Measurements from ENCODE around the gene MAB21L3.

Gene MAB21L3

GRCh38 chr1:116110567-116111523 is at the start of gene MAB21L3:
MAB21L3 (plus strand) TSS chr1:116111399; CDS start chr1:116112616, 1,217 bp downstream.
- no peaks in the 10 kb centered on the region for H3K9me3 ChIP-seq (ENCODE audit: low read length)
- peaks cover 3% of the 10 kb centered on the region for H3K27me3 ChIP-seq (ENCODE audit: insufficient read depth, low read length)
- no peak within 1 kb of the TSS for H3K4me3 ChIP-seq (ENCODE audit: low read length)
- H2AFZ ChIP-seq (ENCODE audit: low read depth, low read length), result no peak within 1 kb of the TSS
- H3K4me1 ChIP-seq (ENCODE audit: insufficient read depth, low read length), result no peaks in the 10 kb centered on the region
- H3K36me3 ChIP-seq (ENCODE audit: insufficient read depth, low read length), result no peaks in the 10 kb centered on the region

DNA sequence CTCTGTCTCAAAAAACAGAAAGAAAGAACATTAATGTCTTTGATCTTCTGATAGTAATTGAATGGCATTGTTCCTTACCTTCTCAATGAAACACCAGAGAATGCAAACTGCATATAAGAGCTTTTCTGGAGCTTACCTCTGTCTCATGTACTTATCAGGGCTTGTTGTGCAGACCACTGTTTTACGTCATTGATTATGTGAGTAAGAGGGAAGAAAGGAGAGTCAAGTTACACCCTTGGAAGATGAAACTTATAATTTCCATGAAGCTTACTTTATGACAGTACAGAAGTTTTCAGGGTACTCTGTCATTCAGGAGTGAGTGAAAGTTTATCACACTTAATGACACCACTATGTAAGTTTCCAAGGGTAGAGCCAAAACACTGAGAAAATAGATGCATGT is 49.0 kb upstream of the MAB21L3 start:
- Histone ChIP-seq H3K4me1 (ENCODE audit: insufficient read depth, low read length) (no peaks in the 10 kb centered on the region), H3K4me3 (ENCODE audit: low read length) (no peak overlapping the region), H3K36me3 (ENCODE audit: insufficient read depth, low read length) (no peaks in the 10 kb centered on the region), H2AFZ (ENCODE audit: low read depth, low read length) (no peak overlapping the region), H3K27me3 (ENCODE audit: insufficient read depth, low read length) (no peaks in the 10 kb centered on the region), H3K9me3 (ENCODE audit: low read length) (no peaks in the 10 kb centered on the region)

- H3K36me3 ChIP-seq (ENCODE audit: insufficient read depth, low read length), result no peaks in the 10 kb centered on the region
- no peak overlapping the region for H3K4me3 ChIP-seq (ENCODE audit: low read length)
- no peaks in the 10 kb centered on the region for H3K4me1 ChIP-seq (ENCODE audit: insufficient read depth, low read length)
- no peaks in the 10 kb centered on the region for H3K9me3 ChIP-seq (ENCODE audit: low read length)
- H2AFZ ChIP-seq (ENCODE audit: low read depth, low read length), result no peak overlapping the region
- no peaks in the 10 kb centered on the region for H3K27me3 ChIP-seq (ENCODE audit: insufficient read depth, low read length)
These were observed 46.6 kb upstream of the MAB21L3 start for GRCh38 chr1:116064616-116065015.

DNA sequence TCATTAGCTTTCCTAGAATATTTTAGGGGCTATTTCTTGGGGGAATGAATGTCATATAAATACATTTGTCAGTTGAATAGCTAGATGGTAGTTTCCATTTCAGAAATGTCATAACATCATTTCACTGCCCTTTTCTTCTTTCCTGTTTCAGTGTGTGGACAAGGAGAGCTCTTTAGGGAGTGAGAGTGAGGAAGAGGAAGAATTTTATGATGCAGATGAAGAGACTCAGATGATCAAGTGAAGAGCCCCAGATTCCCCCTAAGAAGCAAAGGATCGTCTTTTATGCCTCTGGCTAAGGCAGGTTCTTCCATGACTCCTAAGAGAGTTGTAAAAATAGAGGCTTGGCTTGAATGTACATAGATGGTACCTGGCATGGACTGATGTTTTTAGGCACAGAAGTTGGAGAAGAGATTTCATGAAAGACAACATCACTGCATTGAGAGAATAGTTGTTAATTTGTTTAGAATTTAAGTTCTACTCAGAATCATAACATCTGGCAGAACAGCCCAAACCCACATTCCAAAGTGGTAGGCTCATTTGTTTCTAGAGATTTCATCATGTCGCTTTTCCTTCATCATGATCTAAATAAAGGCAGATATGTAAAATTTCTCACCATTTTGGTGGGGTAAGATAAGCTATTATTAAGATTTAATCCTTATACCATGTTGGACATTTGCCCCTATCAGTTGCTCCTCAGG is 44.2 kb upstream of the MAB21L3 start:
- H3K27me3 ChIP-seq (ENCODE audit: insufficient read depth, low read length), result no peaks in the 10 kb centered on the region
- H2AFZ ChIP-seq (ENCODE audit: low read depth, low read length), result no peak overlapping the region
- H3K4me3 ChIP-seq (ENCODE audit: low read length), result no peak overlapping the region
- no peaks in the 10 kb centered on the region for H3K4me1 ChIP-seq (ENCODE audit: insufficient read depth, low read length)
- no peaks in the 10 kb centered on the region for H3K9me3 ChIP-seq (ENCODE audit: low read length)
- H3K36me3 ChIP-seq (ENCODE audit: insufficient read depth, low read length), result no peaks in the 10 kb centered on the region

DNA sequence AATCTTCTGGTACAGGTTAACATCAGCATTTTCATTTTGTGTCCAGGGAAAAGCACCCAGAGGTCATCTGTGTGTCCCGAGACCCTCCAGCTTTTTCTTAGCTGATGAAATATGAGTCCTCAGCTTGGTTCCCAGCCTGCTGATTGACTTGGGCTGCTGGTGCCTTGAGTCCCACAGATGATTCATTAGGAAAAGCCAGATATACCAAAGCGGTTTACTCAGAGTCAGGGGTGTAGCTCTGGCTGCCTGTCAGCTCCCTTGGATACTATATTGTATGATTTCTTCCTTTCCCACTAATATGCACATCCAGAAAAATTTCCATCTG is 43.7 kb upstream of the MAB21L3 start:
- Histone ChIP-seq H3K4me1 (ENCODE audit: insufficient read depth, low read length) (no peaks in the 10 kb centered on the region), H3K4me3 (ENCODE audit: low read length) (no peak overlapping the region), H2AFZ (ENCODE audit: low read depth, low read length) (no peak overlapping the region), H3K36me3 (ENCODE audit: insufficient read depth, low read length) (no peaks in the 10 kb centered on the region), H3K27me3 (ENCODE audit: insufficient read depth, low read length) (no peaks in the 10 kb centered on the region), H3K9me3 (ENCODE audit: low read length) (no peaks in the 10 kb centered on the region)

DNA sequence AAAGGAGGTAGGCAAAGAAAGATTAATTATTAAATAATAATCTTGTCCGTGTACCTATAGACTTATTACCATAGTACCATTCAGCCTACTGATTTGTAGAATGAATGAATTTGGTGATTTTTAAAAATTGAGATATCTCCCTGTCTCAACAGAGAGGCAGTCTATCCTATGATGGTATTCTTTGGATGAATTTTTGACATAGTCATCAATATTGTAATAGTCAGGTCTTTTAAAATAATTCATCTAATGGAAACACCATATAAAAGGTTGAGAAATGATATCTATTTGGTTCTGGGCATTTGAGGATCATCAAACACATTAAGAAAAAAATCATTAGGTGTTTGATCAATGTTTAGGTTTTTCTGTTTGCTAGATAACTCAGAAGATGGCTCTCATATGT is 35.6 kb upstream of the MAB21L3 start:
- Histone ChIP-seq H3K4me1 (ENCODE audit: insufficient read depth, low read length) (no peaks in the 10 kb centered on the region), H3K9me3 (ENCODE audit: low read length) (no peaks in the 10 kb centered on the region), H2AFZ (ENCODE audit: low read depth, low read length) (no peak overlapping the region), H3K4me3 (ENCODE audit: low read length) (no peak overlapping the region), H3K36me3 (ENCODE audit: insufficient read depth, low read length) (no peaks in the 10 kb centered on the region), H3K27me3 (ENCODE audit: insufficient read depth, low read length) (no peaks in the 10 kb centered on the region)

DNA sequence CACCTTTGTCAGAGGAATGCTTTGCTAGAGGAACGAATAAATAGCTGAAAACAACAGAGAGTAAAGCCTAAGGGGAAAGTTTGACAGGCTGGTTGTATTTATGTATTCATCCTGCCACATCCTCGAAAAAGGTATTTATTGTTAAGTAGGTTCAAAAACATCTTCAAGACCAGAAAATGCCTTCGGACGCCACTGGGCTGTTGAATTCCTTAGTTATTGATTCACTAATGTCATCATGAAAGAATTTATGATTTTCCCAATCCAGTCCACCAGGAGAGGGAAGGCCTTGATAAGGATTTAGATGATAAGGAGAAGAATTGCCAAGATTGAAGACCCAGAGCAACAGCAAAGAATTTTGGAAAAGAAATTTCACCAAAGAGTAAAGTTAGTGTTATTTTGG is 35.2 kb upstream of the MAB21L3 start:
- H3K4me3 ChIP-seq (ENCODE audit: low read length), result no peak overlapping the region
- no peaks in the 10 kb centered on the region for H3K9me3 ChIP-seq (ENCODE audit: low read length)
- H3K36me3 ChIP-seq (ENCODE audit: insufficient read depth, low read length), result no peaks in the 10 kb centered on the region
- no peak overlapping the region for H2AFZ ChIP-seq (ENCODE audit: low read depth, low read length)
- H3K4me1 ChIP-seq (ENCODE audit: insufficient read depth, low read length), result no peaks in the 10 kb centered on the region
- H3K27me3 ChIP-seq (ENCODE audit: insufficient read depth, low read length), result no peaks in the 10 kb centered on the region

DNA sequence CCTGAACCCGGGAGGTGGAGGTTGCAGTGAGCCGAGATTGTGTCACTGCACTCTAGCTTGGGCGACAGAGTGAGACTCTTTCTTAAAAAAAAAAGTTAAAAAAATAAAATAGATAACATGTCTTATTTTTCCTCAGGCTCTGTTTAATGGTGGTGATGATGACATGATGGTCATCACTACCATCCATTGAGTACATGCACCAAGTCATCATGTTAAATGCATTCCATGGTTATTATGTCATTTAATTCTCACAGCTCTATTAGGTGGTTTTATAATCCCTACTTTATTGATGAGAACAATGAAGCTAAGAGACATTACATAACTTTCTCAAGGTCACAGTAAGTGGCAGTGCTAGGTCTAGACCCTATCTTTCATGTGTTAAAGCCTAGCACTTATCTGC is 34.4 kb upstream of the MAB21L3 start:
- Histone ChIP-seq H2AFZ (ENCODE audit: low read depth, low read length) (no peak overlapping the region), H3K4me1 (ENCODE audit: insufficient read depth, low read length) (no peaks in the 10 kb centered on the region), H3K4me3 (ENCODE audit: low read length) (no peak overlapping the region), H3K36me3 (ENCODE audit: insufficient read depth, low read length) (no peaks in the 10 kb centered on the region), H3K27me3 (ENCODE audit: insufficient read depth, low read length) (no peaks in the 10 kb centered on the region), H3K9me3 (ENCODE audit: low read length) (no peaks in the 10 kb centered on the region)

- Histone ChIP-seq H3K9me3 (ENCODE audit: low read length) (no peaks in the 10 kb centered on the region), H3K36me3 (ENCODE audit: insufficient read depth, low read length) (no peaks in the 10 kb centered on the region), H3K4me3 (ENCODE audit: low read length) (no peak overlapping the region), H3K4me1 (ENCODE audit: insufficient read depth, low read length) (no peaks in the 10 kb centered on the region), H3K27me3 (ENCODE audit: insufficient read depth, low read length) (no peaks in the 10 kb centered on the region), H2AFZ (ENCODE audit: low read depth, low read length) (no peak overlapping the region)
These were observed 32.4 kb upstream of the MAB21L3 start for GRCh38 chr1:116078699-116079223.

- no peaks in the 10 kb centered on the region for H3K4me1 ChIP-seq (ENCODE audit: insufficient read depth, low read length)
- H2AFZ ChIP-seq (ENCODE audit: low read depth, low read length), result no peak overlapping the region
- H3K27me3 ChIP-seq (ENCODE audit: insufficient read depth, low read length), result no peaks in the 10 kb centered on the region
- H3K4me3 ChIP-seq (ENCODE audit: low read length), result no peak overlapping the region
- no peaks in the 10 kb centered on the region for H3K9me3 ChIP-seq (ENCODE audit: low read length)
- H3K36me3 ChIP-seq (ENCODE audit: insufficient read depth, low read length), result no peaks in the 10 kb centered on the region
These were observed 23.6 kb upstream of the MAB21L3 start for GRCh38 chr1:116087628-116088027.

DNA sequence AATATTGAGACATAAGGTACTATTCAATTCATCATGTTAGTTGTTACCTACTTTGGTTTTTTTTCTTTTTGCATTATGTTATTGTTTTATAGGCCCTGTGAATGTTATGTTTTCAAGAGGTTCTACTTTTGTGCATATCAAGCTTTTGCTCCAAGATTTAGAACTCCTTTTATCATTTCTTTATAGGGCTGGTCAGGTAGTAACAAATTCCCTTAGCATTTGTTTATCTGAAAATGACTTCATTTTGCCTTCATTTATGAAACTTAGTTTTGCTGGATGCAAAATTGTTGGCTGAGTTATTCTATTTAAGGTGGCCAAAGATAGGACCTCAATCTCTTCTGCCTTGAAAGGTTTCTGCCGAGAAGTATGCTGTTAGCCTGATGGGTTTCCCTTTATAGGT is 21.3 kb upstream of the MAB21L3 start:
- Histone ChIP-seq H2AFZ (ENCODE audit: low read depth, low read length) (no peak overlapping the region), H3K4me3 (ENCODE audit: low read length) (no peak overlapping the region), H3K4me1 (ENCODE audit: insufficient read depth, low read length) (no peaks in the 10 kb centered on the region)

GRCh38 chr1:116091083-116091482 is 20.1 kb upstream of the MAB21L3 start:
- no peaks in the 10 kb centered on the region for H3K4me1 ChIP-seq (ENCODE audit: insufficient read depth, low read length)
- H3K27me3 ChIP-seq (ENCODE audit: insufficient read depth, low read length), result no peaks in the 10 kb centered on the region
- no peak overlapping the region for H3K4me3 ChIP-seq (ENCODE audit: low read length)
- no peaks in the 10 kb centered on the region for H3K36me3 ChIP-seq (ENCODE audit: insufficient read depth, low read length)
- no peaks in the 10 kb centered on the region for H3K9me3 ChIP-seq (ENCODE audit: low read length)
- no peak overlapping the region for H2AFZ ChIP-seq (ENCODE audit: low read depth, low read length)

More for the DNA sequence above, 21.3 kb upstream of the MAB21L3 start:
- H3K9me3 ChIP-seq (ENCODE audit: low read length), result no peaks in the 10 kb centered on the region
- H3K36me3 ChIP-seq (ENCODE audit: insufficient read depth, low read length), result no peaks in the 10 kb centered on the region
- no peaks in the 10 kb centered on the region for H3K27me3 ChIP-seq (ENCODE audit: insufficient read depth, low read length)

- no peaks in the 10 kb centered on the region for H3K9me3 ChIP-seq (ENCODE audit: low read length)
- H3K36me3 ChIP-seq (ENCODE audit: insufficient read depth, low read length), result no peaks in the 10 kb centered on the region
- no peaks in the 10 kb centered on the region for H3K27me3 ChIP-seq (ENCODE audit: insufficient read depth, low read length)
These were observed 18.3 kb upstream of the MAB21L3 start for GRCh38 chr1:116092752-116093489.

More at GRCh38 chr1:116092752-116093489, 18.3 kb upstream of the MAB21L3 start:
- Histone ChIP-seq H2AFZ (ENCODE audit: low read depth, low read length) (no peak overlapping the region), H3K4me1 (ENCODE audit: insufficient read depth, low read length) (no peaks in the 10 kb centered on the region), H3K4me3 (ENCODE audit: low read length) (no peak overlapping the region)

Measured in neuron (in vitro differentiated cells).